ENCODE results near the gene CUL5.
"Not testable (repeated sequence)": the region's sequence is repeated elsewhere in the genome, so short reads cannot be mapped to it uniquely, and the experiment has no call there.

DNA sequence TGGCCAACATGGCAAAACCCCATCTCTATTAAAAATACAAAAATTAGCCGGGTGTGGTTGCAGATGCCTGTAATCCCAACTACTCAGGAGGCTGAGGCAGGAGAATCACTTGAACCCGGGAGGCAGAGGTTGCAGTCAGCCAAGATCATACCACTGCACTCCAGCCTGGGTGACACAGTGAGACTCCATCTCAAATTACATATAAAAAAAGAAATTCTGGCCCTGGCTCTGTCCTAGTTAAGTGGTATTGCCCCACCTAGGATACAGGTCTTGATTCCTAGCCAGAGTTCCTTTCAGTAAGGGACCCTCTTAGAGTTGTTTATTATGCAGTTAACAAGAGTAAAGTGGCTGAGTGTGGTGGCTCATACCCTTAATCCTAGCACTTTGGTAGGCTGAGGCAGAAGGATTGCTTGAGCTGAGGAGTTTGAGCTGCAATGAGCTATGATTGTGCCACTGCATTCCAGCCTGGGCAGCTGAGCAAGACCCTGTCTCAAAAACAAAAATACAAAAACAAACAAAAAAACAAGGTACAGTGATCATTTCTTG lies 124.4 kb downstream of the CUL5 start:
- not testable (repeated sequence) for TF ChIP-seq POLR2AphosphoS5 (IDR thresholded peaks at IDR 0.05; ENCODE audit: borderline replicate concordance, low read depth, low read length); FOXP2 (optimal IDR thresholded peaks at IDR 0.05; ENCODE audit: control extremely low read depth, extremely low read length, insufficient read depth); EZH2 (IDR thresholded peaks at IDR 0.05)

Measured in SK-N-MC (cell line).